GM19043 (cell line): ENCODE measurements around the gene PAIP1.
A peak's percentile ranks its signal among the peaks of the same experiment; 100 is the strongest.
"Not testable (repeated sequence)": the region's sequence is repeated elsewhere in the genome, so short reads cannot be mapped to it uniquely, and the experiment has no call there.

Source experiments
- ATAC-seq: cut with Tn5 transposase; IDR thresholded peaks from one replicate; pipeline ENCODE4 v1.9.1; 2021; ENCODE audit warnings: low read depth; ENCODE audit not compliant: unreplicated experiment

Gene PAIP1

GRCh38 chr5:43556857-43557542 lies at the start of gene PAIP1:
TSS of gene PAIP1 (minus strand) at chr5:43557077. CDS start at chr5:43556846, 231 bp downstream.
- ATAC-seq, result peak; percentile 58

GRCh38 chr5:43606351-43606750 lies 49.5 kb upstream of the PAIP1 start:
- no peak for ATAC-seq

- no peak for ATAC-seq
Measured at GRCh38 chr5:43604699-43605098, 47.8 kb upstream of the PAIP1 start.

GRCh38 chr5:43603344-43604217 lies 46.7 kb upstream of the PAIP1 start:
- peak; percentile 37 for ATAC-seq

GRCh38 chr5:43602461-43603343 lies 45.8 kb upstream of the PAIP1 start, which contains the start of gene NNT:
TSS of gene NNT (plus strand) at chr5:43603180. CDS start at chr5:43609196, 6,016 bp downstream.
- ATAC-seq, result peak; percentile 67

- ATAC-seq, result peak; percentile 33
Measured at GRCh38 chr5:43601454-43602260, 44.8 kb upstream of the PAIP1 start.

- not testable (repeated sequence) for ATAC-seq
Measured at GRCh38 chr5:43598927-43599326, 42.0 kb upstream of the PAIP1 start.

GRCh38 chr5:43592363-43592762 lies 35.5 kb upstream of the PAIP1 start:
- no peak for ATAC-seq

GRCh38 chr5:43590700-43591099 lies 33.8 kb upstream of the PAIP1 start:
- ATAC-seq, result no peak

- no peak for ATAC-seq
Measured at GRCh38 chr5:43589310-43589709, 32.4 kb upstream of the PAIP1 start.

- no peak for ATAC-seq
Measured at GRCh38 chr5:43588842-43589241, 32.0 kb upstream of the PAIP1 start.

- ATAC-seq, result no peak
Measured at GRCh38 chr5:43584166-43584699, 27.4 kb upstream of the PAIP1 start.

- ATAC-seq, result no peak
Measured at GRCh38 chr5:43583724-43584123, 26.8 kb upstream of the PAIP1 start.

GRCh38 chr5:43582082-43583005 lies 25.5 kb upstream of the PAIP1 start:
- no peak for ATAC-seq

GRCh38 chr5:43581398-43581797 lies 24.5 kb upstream of the PAIP1 start:
- ATAC-seq, result no peak

- ATAC-seq, result not testable (repeated sequence)
Measured at GRCh38 chr5:43580402-43581210, 23.7 kb upstream of the PAIP1 start.

GRCh38 chr5:43573058-43573457 lies 16.2 kb upstream of the PAIP1 start:
- no peak for ATAC-seq

- ATAC-seq, result no peak
Measured at GRCh38 chr5:43572357-43572756, 15.5 kb upstream of the PAIP1 start.
